Mesenteric fat pad (tissue), 1 donor: ENCODE results near the gene SDK2. TPM values are rescaled to one million over a fixed set of nuclear protein-coding genes. Genes with fewer than 3 reads are reported as not detected.

Experiments used
- DNase-seq: peaks from one replicate; pipeline ENCODE4 v3.0.0-alpha.2; 2020; ENCODE audit warnings: low spot score
- total RNA-seq: library from RNA; stranded (reverse); fragmentation: NEBNext Ultra II Directional; extraction: Animal tissue kit (Norgen Biotek cat#: 25700); gene quantifications from one replicate; pipeline ENCODE4 v1.2.1, GENCODE V29; 2021
- donor health status: DM: yes; HTN: yes; CAD: no.

Gene SDK2
- total RNA-seq, 1 donor from 2014 or later: 0.84 TPM

DNA sequence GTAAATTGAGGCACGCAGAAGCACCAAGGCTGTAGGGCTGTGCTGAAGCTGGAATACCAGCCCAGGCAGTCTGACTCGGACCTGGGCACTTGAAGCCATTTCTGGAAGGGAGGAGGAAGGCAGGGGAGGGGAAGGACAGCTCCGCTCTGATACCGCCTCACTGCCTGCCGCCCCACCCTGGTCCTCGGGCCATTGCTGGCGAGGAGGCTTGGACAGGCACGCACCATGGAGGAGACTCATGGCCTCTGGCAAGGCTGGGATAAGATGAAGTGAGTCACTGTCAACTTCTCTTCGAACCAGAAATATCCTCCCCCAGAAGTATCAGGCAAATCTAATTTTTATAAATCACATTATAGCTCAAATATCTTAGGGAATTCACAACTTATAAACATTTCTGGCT lies 81.3 kb downstream of the SDK2 start:
- no peak for DNase-seq

DNA sequence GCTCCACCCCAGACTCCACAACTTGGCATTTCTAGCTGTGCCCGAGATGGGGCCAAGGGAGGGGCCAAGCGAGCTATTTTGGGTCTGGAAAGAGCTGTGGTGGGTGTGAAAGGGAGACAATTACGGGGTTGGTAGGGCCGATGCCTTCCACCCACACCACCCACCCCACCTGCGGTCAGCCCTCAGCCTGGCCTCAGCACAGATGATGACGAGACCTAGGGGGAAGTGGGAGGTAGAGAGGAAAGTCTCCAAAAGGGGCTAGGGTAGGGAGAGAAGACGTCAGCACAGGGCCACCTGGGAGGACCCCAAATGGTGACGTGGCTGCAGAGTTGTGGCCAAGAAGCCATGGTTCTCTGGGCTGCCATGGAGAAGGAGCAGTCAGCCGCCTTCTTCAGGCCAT lies 83.1 kb downstream of the SDK2 start:
- DNase-seq: no peak

DNA sequence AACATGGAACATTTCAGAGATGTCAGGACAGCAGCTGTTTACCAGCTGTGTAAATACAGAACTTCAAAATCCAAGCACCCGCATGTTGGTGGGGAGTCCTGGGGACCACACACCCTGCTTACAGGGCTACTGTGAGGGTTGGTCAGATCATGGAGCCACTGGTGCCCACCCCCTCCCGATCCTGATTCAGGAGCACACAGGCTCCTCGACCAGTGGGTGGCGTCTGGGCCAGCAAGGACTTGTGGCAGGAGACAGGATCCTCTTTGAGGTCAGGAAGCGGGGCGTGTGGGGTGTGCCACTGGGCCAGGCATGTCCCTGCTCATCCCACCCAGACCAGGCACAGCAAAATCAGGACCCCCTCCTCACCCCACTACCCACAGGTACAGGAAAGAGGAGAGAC lies 83.6 kb downstream of the SDK2 start:
- no peak for DNase-seq

DNA sequence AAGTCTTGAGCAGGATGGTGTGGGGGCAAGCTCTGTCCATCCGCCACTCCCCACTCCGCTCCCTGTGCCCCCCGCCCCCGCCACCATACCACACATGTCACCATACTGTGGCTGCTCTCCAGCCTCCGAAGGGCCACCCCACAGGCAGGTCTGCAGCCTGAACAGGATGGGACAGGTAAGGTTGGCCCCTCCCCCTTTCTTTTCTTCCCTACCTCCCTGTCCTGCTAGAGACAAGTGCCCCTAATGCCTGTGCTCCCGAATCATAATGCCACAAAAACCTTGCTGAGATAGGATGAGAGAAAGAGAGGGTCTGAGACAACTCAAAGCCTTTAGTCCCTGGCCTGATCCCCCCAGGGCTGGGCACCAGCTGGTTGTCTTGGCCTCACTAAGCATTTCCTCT lies 84.7 kb downstream of the SDK2 start:
- no peak for DNase-seq

DNA sequence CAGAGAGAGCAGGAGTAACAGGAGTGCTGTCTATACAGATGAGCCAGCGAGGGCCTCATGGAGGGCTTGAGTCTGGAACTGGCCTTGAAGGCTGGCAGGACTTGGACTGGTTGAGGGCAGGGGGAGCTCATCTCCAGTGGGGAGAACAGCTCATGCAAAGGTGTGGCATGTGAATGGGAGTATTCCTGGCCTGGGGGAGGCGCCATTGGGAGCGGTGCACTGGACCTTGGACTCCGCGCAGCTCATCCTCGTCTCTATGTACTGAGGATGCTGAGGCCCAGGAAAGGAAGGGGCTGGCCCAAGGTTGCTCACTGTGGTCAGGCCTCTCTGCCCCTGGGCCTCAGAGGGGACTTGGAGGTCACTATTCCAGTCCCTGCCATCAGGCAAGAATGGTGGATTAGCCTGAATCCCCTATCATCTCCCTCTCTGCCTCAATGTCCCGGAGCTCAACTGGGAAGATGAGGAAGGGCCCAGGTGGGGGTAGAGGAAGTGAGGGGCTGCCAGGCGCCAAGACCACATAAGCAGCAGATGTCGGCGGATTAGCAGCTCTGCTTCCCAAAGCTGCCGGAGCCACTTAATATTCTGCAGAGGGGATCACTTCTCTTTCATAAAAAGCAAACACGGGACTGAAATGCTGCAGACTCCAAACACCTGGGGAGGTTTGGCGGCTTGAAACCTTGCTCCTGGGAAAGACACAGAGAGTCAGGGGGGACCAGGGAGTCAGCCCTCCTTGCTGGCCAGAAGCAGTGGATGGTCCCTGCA lies 88.9 kb downstream of the SDK2 start:
- no peak for DNase-seq

DNA sequence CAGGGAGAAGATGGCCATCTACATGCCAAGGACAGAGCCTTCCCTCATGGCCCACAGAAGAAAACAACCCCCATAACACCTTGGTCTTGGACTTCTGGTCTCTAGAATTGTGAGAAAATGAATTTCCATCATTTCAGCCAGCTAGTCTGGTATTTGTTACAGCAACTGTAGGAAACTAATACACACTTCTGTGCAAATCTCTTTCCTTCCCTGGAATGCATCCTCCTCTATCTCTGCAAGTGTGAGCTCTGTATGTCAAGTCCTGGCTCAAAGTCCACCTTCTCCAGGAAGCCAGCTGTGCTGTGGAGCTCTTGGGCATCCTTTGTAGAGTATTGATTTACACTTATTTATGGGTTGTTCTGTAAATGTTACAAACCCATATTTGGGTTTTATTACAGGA lies 89.7 kb downstream of the SDK2 start:
- DNase-seq: no peak

DNA sequence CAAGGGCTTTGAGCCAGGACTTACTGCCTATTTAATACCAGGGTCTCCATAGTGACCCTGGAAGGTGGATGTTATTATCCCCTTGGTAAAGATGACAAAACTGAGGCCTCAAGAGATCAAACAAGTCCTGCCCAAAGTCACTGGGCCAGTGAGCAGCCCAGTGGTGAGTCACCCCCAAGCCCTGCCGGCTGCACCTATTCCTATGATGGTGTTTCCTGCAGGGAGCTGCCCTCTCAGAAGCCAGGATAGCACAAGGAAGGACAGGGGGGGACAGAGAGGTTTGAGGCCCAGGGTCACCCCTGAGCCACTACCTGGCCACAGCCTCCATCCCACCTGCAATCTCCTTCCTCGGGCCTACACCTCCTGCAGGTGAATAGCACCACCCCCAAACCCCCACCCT lies 90.9 kb downstream of the SDK2 start:
- no peak for DNase-seq

DNA sequence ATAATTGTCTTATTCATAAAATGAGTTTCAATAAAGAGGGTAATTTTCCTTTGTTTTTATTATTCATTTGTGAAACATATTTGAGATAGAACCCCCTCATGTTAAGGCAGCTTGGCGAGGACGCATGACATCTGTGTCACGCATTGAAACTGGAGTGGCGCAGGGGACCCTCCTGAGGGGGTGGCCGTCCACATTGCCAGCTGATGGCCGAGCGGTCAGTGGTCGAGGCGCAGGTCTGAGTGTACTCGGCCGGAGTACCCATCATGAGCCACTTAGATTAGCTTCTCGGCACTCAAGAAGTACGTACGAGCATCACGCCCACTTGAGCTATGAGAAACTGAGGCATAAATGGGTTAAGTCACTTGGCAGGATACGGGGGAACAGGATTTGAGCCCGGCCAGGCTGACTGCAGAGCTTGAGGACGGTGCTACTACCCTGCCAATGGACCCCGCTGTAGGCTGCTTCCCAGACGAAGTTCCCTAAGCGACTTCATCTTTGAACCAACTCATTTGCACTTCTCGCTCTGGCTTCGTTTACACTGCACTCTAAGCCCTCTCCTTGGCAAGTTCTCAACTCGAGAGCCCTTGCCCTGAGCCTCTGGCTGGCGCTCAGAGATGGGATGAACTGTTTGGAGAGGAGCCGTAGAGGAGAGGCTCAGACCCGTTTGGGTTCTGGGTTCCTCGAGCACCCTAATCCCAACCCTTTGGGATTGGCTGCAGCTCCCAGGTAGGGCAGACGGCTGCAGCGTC lies 91.8 kb downstream of the SDK2 start:
- DNase-seq: no peak

DNA sequence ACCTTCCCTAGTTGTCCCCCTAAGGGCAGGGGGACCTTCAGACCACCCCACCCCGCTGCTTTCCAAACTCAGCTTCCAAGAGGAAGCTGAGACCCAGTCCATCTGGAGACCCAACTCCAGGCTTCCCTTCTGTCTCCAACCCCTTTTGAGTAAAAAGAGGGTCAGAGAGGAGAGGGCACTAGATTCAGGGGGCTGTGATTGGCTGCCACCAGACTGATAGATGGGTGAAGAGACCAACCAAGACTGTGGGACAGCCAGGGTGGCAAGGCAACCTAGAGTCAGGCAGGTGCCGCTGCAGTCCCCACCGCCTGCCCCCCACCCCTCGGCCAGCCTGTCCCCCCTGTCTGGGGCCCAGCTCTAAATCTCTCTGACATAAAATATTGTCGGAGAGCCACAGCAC lies 92.5 kb downstream of the SDK2 start:
- DNase-seq: no peak

DNA sequence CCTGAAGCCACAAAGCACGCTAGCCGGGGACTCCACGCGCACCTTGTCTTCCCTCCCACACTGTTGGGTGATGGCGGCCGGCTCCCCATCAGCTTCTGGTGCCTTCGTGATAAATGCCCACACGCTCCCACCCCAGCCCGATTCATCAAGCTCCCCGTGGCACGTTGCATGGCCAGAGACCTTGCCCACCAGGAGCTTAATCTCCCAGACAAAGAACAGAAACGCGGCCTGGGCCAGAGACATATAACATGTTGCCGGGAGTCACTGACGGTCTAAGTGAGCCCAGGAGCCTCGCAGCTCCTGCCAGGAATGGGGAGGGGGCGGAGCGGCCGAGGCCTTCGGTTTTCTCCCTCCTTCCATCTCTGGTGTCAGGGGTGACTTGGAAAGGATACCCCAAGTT lies 93.1 kb downstream of the SDK2 start:
- DNase-seq: no peak

DNA sequence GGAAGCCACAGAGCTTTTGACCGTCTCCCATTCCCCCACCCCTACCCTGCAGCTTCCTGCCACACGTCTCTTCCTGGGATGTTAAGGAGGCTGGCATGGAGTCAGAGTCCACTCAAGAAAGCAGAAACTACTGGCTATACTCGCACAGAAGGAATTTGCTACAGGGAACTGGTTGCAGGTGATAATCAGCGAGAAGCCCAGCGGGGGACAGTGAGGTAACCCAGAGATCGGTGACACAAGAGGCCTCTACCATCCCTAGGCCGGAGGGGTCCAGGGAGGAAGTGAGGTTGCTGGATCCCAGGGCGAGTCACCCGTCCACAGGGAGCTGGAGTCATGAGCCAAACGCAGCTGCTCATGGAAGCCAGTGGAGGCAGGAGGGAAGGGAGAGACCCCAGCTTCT lies 93.7 kb downstream of the SDK2 start:
- DNase-seq: no peak

DNA sequence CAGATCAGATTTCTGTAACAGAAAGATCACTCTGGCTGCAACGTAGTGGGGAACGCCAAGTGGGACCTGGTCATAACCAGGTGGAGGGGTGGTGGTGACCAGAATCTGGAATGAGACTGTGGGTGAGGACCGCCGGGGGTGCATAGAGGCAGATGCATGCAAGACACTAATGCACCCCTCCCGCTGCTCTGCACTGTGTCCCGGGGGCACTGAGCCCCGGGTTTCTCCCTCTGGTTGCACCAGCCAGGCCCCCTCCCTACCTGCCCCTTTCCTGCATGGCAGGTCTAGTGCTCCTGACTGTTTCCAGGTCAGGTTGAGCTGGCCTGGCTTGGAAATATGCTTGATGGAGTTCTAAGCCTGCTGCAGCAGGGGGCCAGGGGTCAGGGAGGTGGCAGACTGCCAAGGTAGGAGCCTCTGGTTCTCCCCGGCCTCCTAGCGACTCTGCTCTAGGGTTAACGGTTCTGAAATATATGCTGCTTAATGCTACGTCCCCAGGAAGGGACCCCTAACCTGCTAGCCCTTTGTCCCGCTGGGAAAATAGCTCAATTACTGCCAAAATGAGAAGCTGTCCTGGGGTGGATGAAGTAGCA lies 94.3 kb downstream of the SDK2 start:
- no peak for DNase-seq

DNA sequence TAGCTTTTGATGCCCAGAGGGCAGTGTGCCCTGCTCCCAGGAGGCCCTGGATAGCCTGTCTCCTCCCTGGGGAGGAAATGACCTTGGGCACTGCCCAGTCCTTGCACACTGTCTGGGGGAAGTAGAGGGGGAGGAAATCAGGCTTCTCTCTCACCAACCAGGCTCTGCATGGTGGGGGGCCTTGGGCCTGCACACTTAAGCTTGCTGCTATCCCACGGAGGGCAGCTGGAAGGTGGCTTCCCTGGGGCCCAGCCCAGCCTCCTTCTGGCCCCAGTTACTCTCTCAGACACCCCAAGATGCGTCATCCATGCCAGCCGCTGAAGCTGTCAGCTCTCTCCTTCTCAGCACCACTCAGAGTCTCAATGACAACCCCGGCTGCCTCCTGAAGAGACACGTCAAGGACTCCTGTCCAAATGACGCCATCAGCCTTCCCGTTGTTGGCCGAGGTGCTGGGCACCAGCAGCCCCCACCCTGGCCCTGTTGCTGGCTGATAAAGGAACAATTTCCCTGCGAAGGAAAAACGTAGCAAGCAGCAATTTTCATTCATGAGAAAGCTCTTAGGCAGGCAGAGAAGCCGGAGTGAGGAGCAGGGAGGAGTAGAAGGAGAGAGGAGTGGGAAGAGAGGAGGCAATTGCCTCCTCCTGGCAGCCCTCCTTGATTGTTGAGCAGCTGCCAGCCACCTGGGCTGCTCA lies 95.5 kb downstream of the SDK2 start:
- DNase-seq: no peak

DNA sequence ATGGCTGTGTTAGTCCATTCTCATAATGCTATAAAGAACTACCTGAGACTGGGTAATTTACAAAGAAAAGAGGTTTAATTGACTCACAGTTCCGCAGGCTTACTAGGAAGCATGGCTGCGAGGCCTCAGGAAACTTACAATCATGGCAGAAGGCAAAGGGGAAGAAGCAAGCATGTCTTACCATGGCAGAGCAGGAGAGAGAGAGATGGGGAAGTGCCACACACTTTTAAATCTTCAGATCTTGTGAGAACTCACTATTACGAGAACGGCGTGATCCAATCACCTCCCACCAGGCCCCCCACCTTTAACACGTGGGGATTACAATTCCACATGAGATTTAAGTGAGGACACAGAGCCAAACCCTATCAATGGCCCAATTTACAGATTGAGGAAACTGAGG lies 96.5 kb downstream of the SDK2 start:
- no peak for DNase-seq

DNA sequence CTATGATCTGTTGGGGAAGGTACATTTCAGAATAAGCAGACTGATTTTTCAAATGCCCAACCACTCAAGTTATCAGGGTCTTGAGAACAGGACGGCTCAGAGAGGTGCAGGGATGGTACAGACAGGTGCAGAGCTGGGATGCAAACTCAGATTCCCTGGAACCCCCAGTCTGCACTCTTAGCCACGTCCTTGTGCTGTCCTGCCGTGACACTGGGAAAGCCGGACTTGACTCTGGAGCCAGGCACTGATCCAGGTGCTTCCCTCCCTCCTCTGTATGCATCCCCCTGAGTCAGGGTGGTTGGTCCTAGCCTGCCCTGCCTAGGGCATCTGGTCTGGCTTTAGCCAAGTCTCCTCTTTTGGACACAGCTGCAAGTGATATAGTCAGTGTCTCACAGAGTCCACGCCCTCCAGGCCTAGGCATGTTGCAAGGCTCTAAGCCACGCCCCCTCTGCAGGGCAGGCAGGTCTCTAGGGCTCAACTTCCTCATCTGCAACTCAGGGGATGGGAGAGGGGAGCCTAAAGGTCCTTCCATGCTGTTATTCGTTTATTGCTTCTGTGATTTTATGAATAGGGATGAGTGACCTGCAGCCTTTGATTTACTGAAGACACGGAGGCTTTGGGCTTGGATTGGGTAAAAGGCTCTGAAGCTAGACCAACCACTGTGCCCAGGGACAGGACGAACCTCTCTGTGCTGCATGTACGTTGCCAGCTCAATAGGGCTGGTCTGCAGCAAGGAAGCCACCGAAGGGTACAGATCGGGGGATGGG lies 97.3 kb downstream of the SDK2 start:
- no peak for DNase-seq

DNA sequence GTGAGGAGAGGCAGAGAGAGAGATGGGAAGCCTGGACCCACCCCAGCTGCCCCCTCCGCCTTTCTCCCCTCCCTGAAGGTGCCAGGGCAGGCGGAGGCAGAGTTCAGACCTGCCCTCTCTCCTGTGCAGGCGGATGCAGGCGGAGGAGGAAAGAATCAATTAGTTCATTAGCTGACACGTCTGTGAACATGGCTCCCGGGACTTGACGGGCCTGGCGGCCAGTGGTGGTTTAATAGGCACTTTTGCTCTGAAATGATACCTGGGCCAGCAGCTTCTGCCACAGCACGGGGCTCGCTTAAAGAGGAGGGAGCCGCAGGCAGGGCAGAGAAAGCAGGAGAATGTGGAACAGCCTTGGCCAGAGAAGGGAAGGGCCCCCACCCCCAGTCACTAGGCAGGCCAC lies 98.1 kb downstream of the SDK2 start:
- no peak for DNase-seq

DNA sequence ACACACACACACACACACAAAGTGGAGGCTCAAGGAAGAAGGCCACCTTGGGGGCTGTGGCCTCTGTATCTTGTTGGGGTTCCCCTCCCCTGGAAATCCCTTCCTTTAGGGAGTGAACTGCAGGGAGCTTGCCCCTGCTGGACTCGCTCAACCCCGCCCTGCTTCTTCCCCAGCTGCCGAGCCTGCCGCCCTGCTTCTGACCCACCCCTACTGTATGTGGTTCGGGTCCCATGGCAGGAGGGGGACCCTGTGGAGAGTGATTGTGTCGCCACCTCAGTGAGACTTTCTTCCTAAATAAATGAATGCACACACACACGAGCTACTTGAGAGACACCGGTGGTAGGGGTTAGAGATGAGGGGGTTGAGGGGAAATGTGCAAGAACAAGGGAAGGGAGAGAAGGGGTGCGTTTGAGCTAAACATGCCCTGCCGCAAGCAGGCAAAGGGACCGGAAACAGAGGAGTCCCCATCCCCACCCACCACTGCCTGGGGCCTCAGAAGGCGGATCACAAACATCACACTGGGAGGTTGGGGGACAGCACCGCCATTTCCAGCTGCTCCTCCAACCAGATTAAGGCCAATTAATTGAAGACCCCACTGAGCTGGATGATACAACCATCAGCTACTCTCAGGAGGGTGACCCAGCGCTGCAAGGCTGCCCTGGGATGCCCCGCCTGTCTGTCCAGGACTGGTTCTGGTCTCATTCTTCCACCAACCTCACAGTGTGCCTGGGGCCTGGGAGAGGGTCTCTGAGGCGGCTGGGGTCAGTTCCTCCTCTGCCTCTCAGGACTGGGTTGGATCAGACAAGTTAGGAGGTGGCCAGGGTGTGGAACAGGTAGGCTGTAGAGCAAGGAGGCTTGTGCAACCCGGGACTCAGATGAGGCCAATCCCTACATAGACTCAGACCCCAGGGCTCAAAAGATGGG lies 98.9 kb downstream of the SDK2 start:
- DNase-seq: no peak

DNA sequence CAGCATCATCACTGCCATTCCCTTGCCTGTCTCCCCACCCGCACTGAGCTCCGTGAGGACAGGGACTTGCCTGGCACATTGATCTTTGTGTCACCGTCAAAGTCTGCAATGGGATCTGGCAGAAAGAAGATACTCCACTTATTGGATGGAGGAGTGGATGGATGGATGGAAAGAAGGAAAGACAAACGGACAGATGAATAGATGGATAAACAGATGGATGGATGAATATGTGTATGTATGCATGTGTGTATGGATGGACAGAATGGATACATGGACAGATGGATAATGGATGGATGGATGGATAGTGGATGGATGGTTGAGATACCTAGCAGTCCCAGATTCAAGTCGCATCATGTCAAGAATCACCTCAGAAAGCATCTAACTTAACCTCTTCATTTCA lies 99.9 kb downstream of the SDK2 start:
- no peak for DNase-seq

DNA sequence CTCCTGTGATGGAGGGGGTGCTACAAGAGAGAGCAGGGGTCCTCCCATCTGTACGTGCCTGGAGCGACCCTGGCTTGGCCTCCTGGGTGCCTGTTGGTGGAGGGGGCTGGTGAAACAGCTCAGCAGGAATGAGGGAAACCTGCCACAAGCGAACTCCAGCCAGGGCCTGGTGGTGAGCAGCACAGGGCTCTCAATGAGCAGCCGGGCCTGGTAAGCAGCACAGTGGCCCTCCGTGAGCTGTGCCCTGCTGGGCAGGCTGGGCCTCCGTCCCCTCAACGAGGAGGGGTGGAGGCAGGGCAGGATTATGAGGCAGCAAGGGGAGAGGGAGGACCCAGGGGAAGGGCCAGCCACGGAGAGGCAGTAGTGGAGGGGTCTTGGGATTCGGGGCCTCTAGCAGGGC lies 101.9 kb downstream of the SDK2 start:
- no peak for DNase-seq

DNA sequence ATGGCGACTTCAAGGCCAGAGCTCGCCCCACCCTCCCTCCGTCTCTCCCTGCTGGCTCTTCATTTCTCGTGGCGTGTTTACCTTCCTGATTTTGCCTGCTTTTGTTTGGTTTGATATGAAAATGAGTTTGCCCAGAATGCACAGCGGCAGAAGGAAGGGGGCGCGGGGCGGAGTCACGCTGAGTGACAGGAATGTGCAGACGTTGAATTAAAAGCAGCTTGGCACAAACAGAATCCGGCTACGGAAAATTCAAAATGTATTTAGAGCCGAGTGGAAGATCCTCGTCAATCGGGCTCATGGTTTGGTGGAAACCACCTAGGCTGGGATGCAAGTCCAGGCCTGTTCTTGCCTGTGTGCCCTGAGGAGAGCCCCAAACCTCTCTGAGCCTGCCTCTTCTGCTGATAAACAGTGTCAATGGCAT lies 102.7 kb downstream of the SDK2 start:
- no peak for DNase-seq
